HG02763 (cell line): Measurements from ENCODE around the gene C11orf52.

Experiments
- ATAC-seq: cut with Tn5 transposase; IDR thresholded peaks from one replicate; pipeline ENCODE4 v1.9.1; 2021; ENCODE audit warnings: mild to moderate bottlenecking, moderate library complexity; ENCODE audit not compliant: unreplicated experiment

The C11orf52 gene

GRCh38 chr11:111937844-111938243 is 19.1 kb downstream of the C11orf52 start:
- ATAC-seq = no peak

GRCh38 chr11:111938687-111939160 is 20.0 kb downstream of the C11orf52 start:
- ATAC-seq = peak; percentile 72

GRCh38 chr11:111939836-111940604 is 21.3 kb downstream of the C11orf52 start:
- no peak for ATAC-seq

GRCh38 chr11:111941963-111942362 is 23.2 kb downstream of the C11orf52 start:
- no peak for ATAC-seq

GRCh38 chr11:111942829-111943228 is 24.1 kb downstream of the C11orf52 start:
- ATAC-seq = no peak

- no peak for ATAC-seq
Measured at GRCh38 chr11:111944139-111944538, 25.4 kb downstream of the C11orf52 start.

- no peak for ATAC-seq
Measured at GRCh38 chr11:111944651-111945051, 25.9 kb downstream of the C11orf52 start.

GRCh38 chr11:111945198-111945597 is 26.5 kb downstream of the C11orf52 start:
- ATAC-seq = no peak

- ATAC-seq = no peak
Measured at GRCh38 chr11:111946499-111946898, 27.8 kb downstream of the C11orf52 start.

- ATAC-seq = no peak
Measured at GRCh38 chr11:111947143-111947542, 28.4 kb downstream of the C11orf52 start.

GRCh38 chr11:111949519-111950426 is 31.1 kb downstream of the C11orf52 start:
- ATAC-seq = no peak

- ATAC-seq = no peak
Measured at GRCh38 chr11:111951565-111951964, 32.9 kb downstream of the C11orf52 start.

GRCh38 chr11:111954154-111954553 is 35.4 kb downstream of the C11orf52 start:
- ATAC-seq = no peak

GRCh38 chr11:111957663-111958444 is 39.1 kb downstream of the C11orf52 start:
- no peak for ATAC-seq

- no peak for ATAC-seq
Measured at GRCh38 chr11:111960916-111961315, 42.2 kb downstream of the C11orf52 start.

GRCh38 chr11:111961389-111962300 is 42.9 kb downstream of the C11orf52 start:
- no peak for ATAC-seq

- no peak for ATAC-seq
Measured at GRCh38 chr11:111963931-111964340, 45.2 kb downstream of the C11orf52 start.

- ATAC-seq = no peak
Measured at GRCh38 chr11:111966678-111967077, 48.0 kb downstream of the C11orf52 start.

- no peak for ATAC-seq
Measured at GRCh38 chr11:111967649-111968048, 48.9 kb downstream of the C11orf52 start.

- ATAC-seq = no peak
Measured at GRCh38 chr11:111969344-111969743, 50.6 kb downstream of the C11orf52 start.
